ENCODE results near the gene RET. TPM values are rescaled to one million over a fixed set of nuclear protein-coding genes. Genes with fewer than 3 reads are reported as not detected.

RET gene
- total and polyA plus RNA-seq, 2 of the 13 experiments (the other 11 are each of a cell fraction or from before 2014, with no cell fraction given), result 0.02 TPM; not detected in 1

GRCh38 chr10:43173120-43173519, 96.3 kb downstream of the RET start:
- BruUV-seq (replicated peaks), result no TSS peak
- no peaks in the 10 kb centered on the region for H3K4me1 ChIP-seq (ENCODE audit: insufficient read depth, low read length)
- H3K4me3 ChIP-seq (replicated peaks in 1 of 3; ENCODE audit: insufficient read depth in 1 of 3, low read depth in 2 of 3, low read length in 3 of 3), result no peak overlapping the region
- H3K9me3 ChIP-seq (ENCODE audit: low read length), result no peaks in the 10 kb centered on the region
- intact Hi-C loops (cut with micrococcal nuclease; ENCODE audit: unreplicated experiment) (no loop called here), in situ Hi-C loops (cut with HindIII; ENCODE audit: extremely low pct_ligation_motif_present, low pct_unique_long_range_greater_than_20kb) (no loop called here)
- FAIRE-seq (no peak), ATAC-seq (no peak), DNase-seq (ENCODE audit: low spot score) (no peak)
- no peak overlapping the region for H3K4me2 ChIP-seq (ENCODE audit: low read depth, low read length)
- CTCF ChIA-PET (ENCODE audit: low intra/inter-chr PET ratio, low total read pairs), result no interaction called here
- no peak overlapping the region for H2AFZ ChIP-seq (ENCODE audit: low read length)
- POLR2A ChIA-PET, result no interaction called here
- no peaks in the 10 kb centered on the region for H4K20me1 ChIP-seq (ENCODE audit: insufficient read depth, low read length)
- no peaks in the 10 kb centered on the region; a peak in 1 of 5 replicates for H3K27me3 ChIP-seq (ENCODE audit: control insufficient read depth in 1 of 2, insufficient read depth in 2 of 2, low read length in 2 of 2)
- peaks cover 0 to 5% of the 10 kb centered on the region in 2 experiments; a peak in 1 of 5 replicates for H3K36me3 ChIP-seq (replicated peaks in 1 of 2; ENCODE audit: control insufficient read depth in 1 of 2, insufficient read depth in 2 of 2, low read length in 2 of 2)
- 100% methylated on average over 1 of the region's 1 CpG for WGBS (ENCODE audit: low lambda C conversion rate)
- no peaks in the 10 kb centered on the region for H3K79me2 ChIP-seq (ENCODE audit: insufficient read depth, low read length)
- no peak overlapping the region for H3K9ac ChIP-seq (ENCODE audit: insufficient read depth, low read depth, low read length)
- H3K27ac ChIP-seq (ENCODE audit: extremely low read length, insufficient read depth, low read length), result no peak overlapping the region
- TF ChIP-seq ZNF382 (CRISPR knock-in tag; IDR thresholded peaks at IDR 0.05; ENCODE audit: borderline replicate concordance) (no peak), MEIS1 (CRISPR knock-in tag; IDR thresholded peaks at IDR 0.05; ENCODE audit: borderline replicate concordance) (no peak), HOXA7 (CRISPR knock-in tag; IDR thresholded peaks at IDR 0.05) (no peak), SMARCC2 (IDR thresholded peaks at IDR 0.05) (no peak), ZNF530 (CRISPR knock-in tag; IDR thresholded peaks at IDR 0.05; ENCODE audit: low read depth) (no peak), ZNF660 (CRISPR knock-in tag; IDR thresholded peaks at IDR 0.05; ENCODE audit: borderline replicate concordance, low read depth) (no peak), ZFP41 (CRISPR knock-in tag; IDR thresholded peaks at IDR 0.05; ENCODE audit: borderline replicate concordance) (no peak), RBM39 (IDR thresholded peaks at IDR 0.05; ENCODE audit: low read depth, low read length, poor library complexity, severe bottlenecking) (no peak), ARNTL (CRISPR knock-in tag; IDR thresholded peaks at IDR 0.05) (no peak), IKZF5 (CRISPR knock-in tag; IDR thresholded peaks at IDR 0.05) (no peak), CREB3 (CRISPR knock-in tag; IDR thresholded peaks at IDR 0.05) (no peak), ISL2 (CRISPR knock-in tag; IDR thresholded peaks at IDR 0.05) (no peak), POLR2G (IDR thresholded peaks at IDR 0.05; ENCODE audit: low read depth, low read length) (no peak), ZNF564 (CRISPR knock-in tag; IDR thresholded peaks at IDR 0.05) (no peak)
- TF ChIP-seq, protein P1, sequence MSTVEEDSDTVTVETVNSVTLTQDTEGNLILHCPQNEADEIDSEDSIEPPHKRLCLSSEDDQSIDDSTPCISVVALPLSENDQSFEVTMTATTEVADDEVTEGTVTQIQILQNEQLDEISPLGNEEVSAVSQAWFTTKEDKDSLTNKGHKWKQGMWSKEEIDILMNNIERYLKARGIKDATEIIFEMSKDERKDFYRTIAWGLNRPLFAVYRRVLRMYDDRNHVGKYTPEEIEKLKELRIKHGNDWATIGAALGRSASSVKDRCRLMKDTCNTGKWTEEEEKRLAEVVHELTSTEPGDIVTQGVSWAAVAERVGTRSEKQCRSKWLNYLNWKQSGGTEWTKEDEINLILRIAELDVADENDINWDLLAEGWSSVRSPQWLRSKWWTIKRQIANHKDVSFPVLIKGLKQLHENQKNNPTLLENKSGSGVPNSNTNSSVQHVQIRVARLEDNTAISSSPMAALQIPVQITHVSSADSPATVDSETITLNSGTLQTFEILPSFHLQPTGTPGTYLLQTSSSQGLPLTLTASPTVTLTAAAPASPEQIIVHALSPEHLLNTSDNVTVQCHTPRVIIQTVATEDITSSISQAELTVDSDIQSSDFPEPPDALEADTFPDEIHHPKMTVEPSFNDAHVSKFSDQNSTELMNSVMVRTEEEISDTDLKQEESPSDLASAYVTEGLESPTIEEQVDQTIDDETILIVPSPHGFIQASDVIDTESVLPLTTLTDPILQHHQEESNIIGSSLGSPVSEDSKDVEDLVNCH (CRISPR knock-in tag; IDR thresholded peaks at IDR 0.05), result no peak

All from HepG2 (cell line).